GM23338 (cell line): Measurements from ENCODE around the gene OARD1. TPM values are rescaled to one million over a fixed set of nuclear protein-coding genes. Genes with fewer than 3 reads are reported as not detected.

Source experiments
- ATAC-seq: fragments of 200-7000 bp; cut with Tn5 transposase; 3 replicates; pipeline ENCODE4 v1.9.1; 2020
- DNase-seq: peaks from one replicate; pipeline ENCODE4 v3.0.0-alpha.2; 2015; ENCODE audit warnings: low spot score
- H2AFZ ChIP-seq: fragments of 200-600 bp; sonication (generic); 2 replicates; pipeline ENCODE4 v1.8.0; 2016; ENCODE audit warnings: antibody characterized with exemption, mild to moderate bottlenecking, moderate library complexity
- H3F3A ChIP-seq: fragments of 200-600 bp; sonication (generic); replicated peaks from 2 replicates; pipeline ENCODE4 v1.8.0; 2017; ENCODE audit warnings: antibody characterized with exemption, mixed run types, low read depth
- H3K27ac ChIP-seq: fragments of 200-600 bp; sonication (generic); 2 replicates; pipeline ENCODE4 v1.6.1; 2016; ENCODE audit warnings: low read depth
- H3K27me3 ChIP-seq: fragments of 200-600 bp; sonication (generic); 2 replicates; pipeline ENCODE4 v1.8.0; 2016; ENCODE audit warnings: mild to moderate bottlenecking, mixed run types, moderate library complexity; ENCODE audit not compliant: insufficient read depth
- H3K36me3 ChIP-seq: fragments of 200-600 bp; sonication (generic); 2 replicates; pipeline ENCODE4 v1.8.0; 2016; ENCODE audit warnings: mild to moderate bottlenecking; ENCODE audit not compliant: insufficient read depth
- H3K4me1 ChIP-seq: fragments of 200-600 bp; sonication (generic); 2 replicates; pipeline ENCODE4 v1.8.0; 2016; ENCODE audit warnings: mild to moderate bottlenecking, moderate library complexity; ENCODE audit not compliant: insufficient read depth
- H3K4me2 ChIP-seq: fragments of 200-600 bp; sonication (generic); 2 replicates; pipeline ENCODE4 v1.7.1; 2017; ENCODE audit warnings: mixed run types
- H3K4me3 ChIP-seq: fragments of 200-600 bp; sonication (generic); 2 replicates; pipeline ENCODE4 v1.6.1; 2016; ENCODE audit warnings: mixed run types
- H3K79me2 ChIP-seq: fragments of 200-600 bp; sonication (generic); replicated peaks from 2 replicates; pipeline ENCODE4 v1.8.0; 2017; ENCODE audit warnings: mild to moderate bottlenecking; ENCODE audit not compliant: insufficient read depth
- H3K9me2 ChIP-seq: fragments of 200-600 bp; sonication (generic); 2 replicates; pipeline ENCODE4 v1.8.0; 2017; ENCODE audit not compliant: insufficient read depth
- H4K20me1 ChIP-seq: fragments of 200-600 bp; sonication (generic); replicated peaks from 2 replicates; pipeline ENCODE4 v1.8.0; 2017; ENCODE audit warnings: mild to moderate bottlenecking; ENCODE audit not compliant: insufficient read depth
- H3K27ac Mint-ChIP-seq: 2 replicates; pipeline ENCODE4 v1.8.0; 2020; ENCODE audit warnings: inconsistent platforms, mild to moderate bottlenecking, moderate library complexity, mixed read lengths
- H3K27me3 Mint-ChIP-seq: 3 replicates; pipeline ENCODE4 v1.8.0; 2022; ENCODE audit warnings: low read depth, mild to moderate bottlenecking, moderate library complexity, mixed read lengths, inconsistent platforms; ENCODE audit not compliant: insufficient read depth, poor library complexity
- H3K36me3 Mint-ChIP-seq: 3 replicates; pipeline ENCODE4 v1.8.0; 2021; ENCODE audit warnings: low read depth, mild to moderate bottlenecking, inconsistent platforms, moderate library complexity, mixed read lengths
- H3K4me1 Mint-ChIP-seq: 3 replicates; pipeline ENCODE4 v1.8.0; 2020; ENCODE audit warnings: mild to moderate bottlenecking, inconsistent platforms, mixed read lengths
- H3K4me3 Mint-ChIP-seq: 3 replicates; pipeline ENCODE4 v1.8.0; 2021; ENCODE audit warnings: moderate library complexity, mild to moderate bottlenecking, inconsistent platforms, mixed read lengths
- H3K9me3 Mint-ChIP-seq: 3 replicates; pipeline ENCODE4 v1.8.0; 2020; ENCODE audit warnings: moderate library complexity, mild to moderate bottlenecking, inconsistent platforms, mixed read lengths
- CREB1 ChIP-seq: fragments of 250-450 bp; sonication (Bioruptor Pico); IDR thresholded peaks from 2 replicates; pipeline ENCODE4 v1.5.0; 2020; ENCODE audit warnings: low read depth, mild to moderate bottlenecking, moderate library complexity
- CTCF ChIP-seq, 2 experiments: fragments of 200-600 bp in 1 of 2; sonication (generic) in 1 of 2; conservative IDR thresholded peaks; 2 replicates each; pipeline versions ENCODE4 v1.5.1 to v1.6.1; 2016 to 2017; ENCODE audit warnings: antibody characterized with exemption in 2 of 2, low read depth in 2 of 2, mild to moderate bottlenecking in 2 of 2, moderate library complexity in 1 of 2
- EZH2 ChIP-seq: fragments of 200-600 bp; sonication (generic); IDR thresholded peaks from one replicate; pipeline ENCODE4 v1.8.0; 2017; ENCODE audit warnings: antibody characterized with exemption, mild to moderate bottlenecking, low read depth; ENCODE audit not compliant: unreplicated experiment
- EZH2phosphoT487 ChIP-seq: fragments of 200-600 bp; sonication (generic); IDR thresholded peaks from one replicate; pipeline ENCODE4 v1.8.1; 2018; ENCODE audit warnings: antibody characterized with exemption; ENCODE audit not compliant: unreplicated experiment
- JUNB ChIP-seq: IDR thresholded peaks from one replicate; pipeline ENCODE4 v1.6.1; 2016; ENCODE audit warnings: antibody characterized with exemption; ENCODE audit not compliant: unreplicated experiment
- NANOG ChIP-seq: IDR thresholded peaks from 2 replicates; pipeline ENCODE4 v1.6.1; 2016; ENCODE audit warnings: antibody characterized with exemption, borderline replicate concordance
- POLR2AphosphoS5 ChIP-seq: IDR thresholded peaks from 2 replicates; pipeline ENCODE4 v1.6.1; 2016; ENCODE audit warnings: antibody characterized with exemption, low read depth
- STAT1 ChIP-seq: IDR thresholded peaks from one replicate; pipeline ENCODE4 v1.6.1; 2016; ENCODE audit warnings: antibody characterized with exemption; ENCODE audit not compliant: unreplicated experiment
- ZNF114 ChIP-seq: fragments of 250-450 bp; sonication (Bioruptor Pico); IDR thresholded peaks from 2 replicates; pipeline ENCODE4 v1.5.0; 2020; ENCODE audit warnings: mild to moderate bottlenecking, moderate library complexity
- ZNF331 ChIP-seq: fragments of 250-450 bp; sonication (Bioruptor Pico); IDR thresholded peaks from 2 replicates; pipeline ENCODE4 v1.5.0; 2020; ENCODE audit warnings: low read depth, mild to moderate bottlenecking, moderate library complexity
- ZNF462 ChIP-seq: fragments of 250-450 bp; sonication (Bioruptor Pico); IDR thresholded peaks from 2 replicates; pipeline ENCODE4 v1.5.0; 2020; ENCODE audit warnings: mild to moderate bottlenecking, moderate library complexity
- polyA plus RNA-seq: library from polyadenylated mRNA; unstranded; fragments of >200 nt; fragmentation: Nextera tagmentation; extraction: Ambion mirVana; gene quantifications from 2 replicates; pipeline ENCODE4 v1.2.1, GENCODE V29; 2016
- total RNA-seq: library from RNA; depleted of rRNA; stranded (reverse); fragments of >200 nt; shearing (Covaris generic); gene quantifications from 2 replicates; pipeline ENCODE4 v1.2.3, GENCODE V29; 2014
- TF ChIP-seq, protein P1 (sequence below): IDR thresholded peaks from 2 replicates; pipeline ENCODE4 v1.6.1; 2016; ENCODE audit warnings: antibody characterized with exemption
- TF ChIP-seq, protein P2 (sequence below): IDR thresholded peaks from one replicate; pipeline ENCODE4 v1.6.1; 2018; ENCODE audit warnings: antibody characterized with exemption; ENCODE audit not compliant: unreplicated experiment

OARD1 gene
- total and polyA plus RNA-seq, 2 experiments from 2014 or later: 25.9 to 60.8 TPM

DNA sequence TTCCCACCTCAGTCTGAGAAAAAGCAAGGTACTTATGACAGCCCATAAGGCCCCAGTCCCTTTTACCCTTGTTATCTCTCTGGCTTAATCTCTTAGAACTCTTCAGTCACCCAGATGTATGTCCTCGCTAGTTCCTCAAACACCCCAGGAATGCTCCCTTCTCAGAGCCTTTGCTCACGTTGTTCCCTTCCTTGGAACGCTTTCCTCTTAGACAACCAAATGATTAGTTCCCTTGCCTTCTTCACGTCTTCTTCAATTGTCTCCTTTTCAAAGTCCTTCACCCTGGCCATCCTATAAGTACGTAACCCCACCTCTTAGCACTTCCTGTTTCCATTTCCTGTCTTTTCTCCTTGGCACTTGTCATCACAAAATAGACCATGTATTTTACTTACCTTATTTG, 20.3 kb downstream of the OARD1 start:
- Histone ChIP-seq H3K4me3 (no peak overlapping the region), H4K20me1 (no peaks in the 10 kb centered on the region), H3F3A (no peaks in the 10 kb centered on the region), H3K79me2 (no peaks in the 10 kb centered on the region), H3K27me3 (no peaks in the 10 kb centered on the region), H3K36me3 (no peaks in the 10 kb centered on the region), H2AFZ (no peak overlapping the region), H3K9me2 (no peaks in the 10 kb centered on the region), H3K4me1 (peaks cover 12% of the 10 kb centered on the region), H3K27ac (no peak overlapping the region), H3K4me2 (no peak overlapping the region)
- ATAC-seq: no peak
- H3K9me3 Mint-ChIP-seq: no peaks in the 10 kb centered on the region
- H3K36me3 Mint-ChIP-seq: no peaks in the 10 kb centered on the region
- no peak for DNase-seq
- no peak overlapping the region for H3K27ac Mint-ChIP-seq
- peaks cover 4% of the 10 kb centered on the region for H3K27me3 Mint-ChIP-seq
- H3K4me3 Mint-ChIP-seq: no peak overlapping the region
- TF ChIP-seq POLR2AphosphoS5 (no peak), EZH2 (no peak), ZNF114 (CRISPR knock-in tag) (no peak), JUNB (no peak), ZNF331 (no peak), STAT1 (no peak), ZNF462 (CRISPR knock-in tag) (no peak), EZH2phosphoT487 (no peak), NANOG (no peak), CTCF (conservative IDR thresholded peaks at IDR 0.05; ENCODE audit: low read depth in 2 of 2) (no peak), CREB1 (CRISPR knock-in tag) (no peak)
- TF ChIP-seq, protein P1, sequence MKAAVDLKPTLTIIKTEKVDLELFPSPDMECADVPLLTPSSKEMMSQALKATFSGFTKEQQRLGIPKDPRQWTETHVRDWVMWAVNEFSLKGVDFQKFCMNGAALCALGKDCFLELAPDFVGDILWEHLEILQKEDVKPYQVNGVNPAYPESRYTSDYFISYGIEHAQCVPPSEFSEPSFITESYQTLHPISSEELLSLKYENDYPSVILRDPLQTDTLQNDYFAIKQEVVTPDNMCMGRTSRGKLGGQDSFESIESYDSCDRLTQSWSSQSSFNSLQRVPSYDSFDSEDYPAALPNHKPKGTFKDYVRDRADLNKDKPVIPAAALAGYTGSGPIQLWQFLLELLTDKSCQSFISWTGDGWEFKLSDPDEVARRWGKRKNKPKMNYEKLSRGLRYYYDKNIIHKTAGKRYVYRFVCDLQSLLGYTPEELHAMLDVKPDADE: no peak
- TF ChIP-seq, protein P2, sequence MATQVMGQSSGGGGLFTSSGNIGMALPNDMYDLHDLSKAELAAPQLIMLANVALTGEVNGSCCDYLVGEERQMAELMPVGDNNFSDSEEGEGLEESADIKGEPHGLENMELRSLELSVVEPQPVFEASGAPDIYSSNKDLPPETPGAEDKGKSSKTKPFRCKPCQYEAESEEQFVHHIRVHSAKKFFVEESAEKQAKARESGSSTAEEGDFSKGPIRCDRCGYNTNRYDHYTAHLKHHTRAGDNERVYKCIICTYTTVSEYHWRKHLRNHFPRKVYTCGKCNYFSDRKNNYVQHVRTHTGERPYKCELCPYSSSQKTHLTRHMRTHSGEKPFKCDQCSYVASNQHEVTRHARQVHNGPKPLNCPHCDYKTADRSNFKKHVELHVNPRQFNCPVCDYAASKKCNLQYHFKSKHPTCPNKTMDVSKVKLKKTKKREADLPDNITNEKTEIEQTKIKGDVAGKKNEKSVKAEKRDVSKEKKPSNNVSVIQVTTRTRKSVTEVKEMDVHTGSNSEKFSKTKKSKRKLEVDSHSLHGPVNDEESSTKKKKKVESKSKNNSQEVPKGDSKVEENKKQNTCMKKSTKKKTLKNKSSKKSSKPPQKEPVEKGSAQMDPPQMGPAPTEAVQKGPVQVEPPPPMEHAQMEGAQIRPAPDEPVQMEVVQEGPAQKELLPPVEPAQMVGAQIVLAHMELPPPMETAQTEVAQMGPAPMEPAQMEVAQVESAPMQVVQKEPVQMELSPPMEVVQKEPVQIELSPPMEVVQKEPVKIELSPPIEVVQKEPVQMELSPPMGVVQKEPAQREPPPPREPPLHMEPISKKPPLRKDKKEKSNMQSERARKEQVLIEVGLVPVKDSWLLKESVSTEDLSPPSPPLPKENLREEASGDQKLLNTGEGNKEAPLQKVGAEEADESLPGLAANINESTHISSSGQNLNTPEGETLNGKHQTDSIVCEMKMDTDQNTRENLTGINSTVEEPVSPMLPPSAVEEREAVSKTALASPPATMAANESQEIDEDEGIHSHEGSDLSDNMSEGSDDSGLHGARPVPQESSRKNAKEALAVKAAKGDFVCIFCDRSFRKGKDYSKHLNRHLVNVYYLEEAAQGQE: no peak
- H3K4me1 Mint-ChIP-seq: peaks cover 19% of the 10 kb centered on the region
